Activated CD8-positive, alpha-beta memory T cell treated with anti-CD3 and anti-CD28 coated beads for 36 hours (primary cell): Measurements from ENCODE around the gene RSF1. TPM values are rescaled to one million over a fixed set of nuclear protein-coding genes. Genes with fewer than 3 reads are reported as not detected.
"Not testable (repeated sequence)": the region's sequence is repeated elsewhere in the genome, so short reads cannot be mapped to it uniquely, and the experiment has no call there.

ENCODE experiments used
- CTCF ChIA-PET: fragments of 350-600 bp; sonication (Branson Sonifier 250); formaldehyde crosslinking; loops from one replicate; lab custom pipeline; 2021; ENCODE audit warnings: antibody characterized with exemption; lab: Charles Lee
- POLR2A ChIA-PET: fragments of 350-600 bp; sonication (Branson Sonifier 250); formaldehyde crosslinking; loops from one replicate; lab custom pipeline; 2021; ENCODE audit warnings: antibody characterized with exemption; lab: Charles Lee
- total RNA-seq, 2 experiments: library from RNA; stranded (reverse); gene quantifications; one replicate each; pipeline ENCODE4 v1.2.3, GENCODE V29; 2021

The RSF1 gene
- total RNA-seq, 2 experiments from 2014 or later: 40.5 to 47.6 TPM

GRCh38 chr11:77650123-77650522 is 170.4 kb downstream of the RSF1 start:
- POLR2A ChIA-PET: interaction anchor here (0.5 kb wide), 1 partner anchor 149 kb away, joined by 3 read pairs; no protein-coding TSS in a partner anchor

GRCh38 chr11:77647654-77648305 is 172.7 kb downstream of the RSF1 start:
- CTCF ChIA-PET: no interaction called here
- POLR2A ChIA-PET: no interaction called here

More at GRCh38 chr11:77650123-77650522, 170.4 kb downstream of the RSF1 start:
- CTCF ChIA-PET: no interaction called here

- ChIA-PET CTCF (no interaction called here), POLR2A (no interaction called here)
These were observed 175.6 kb downstream of the RSF1 start for GRCh38 chr11:77644887-77645286.

GRCh38 chr11:77642228-77642627 is 178.3 kb downstream of the RSF1 start:
- ChIA-PET CTCF (no interaction called here), POLR2A (no interaction called here)

- POLR2A ChIA-PET: no interaction called here
- CTCF ChIA-PET: no interaction called here
These were observed 183.0 kb downstream of the RSF1 start, which contains the start of gene CLNS1A for GRCh38 chr11:77637345-77638165. Gene CLNS1A (minus strand): TSS chr11:77637794. CDS start chr11:77637714, 80 bp downstream.

GRCh38 chr11:77636731-77637344 is 183.7 kb downstream of the RSF1 start:
- ChIA-PET POLR2A (no interaction called here), CTCF (no interaction called here)

GRCh38 chr11:77633926-77634325 is 186.6 kb downstream of the RSF1 start:
- POLR2A ChIA-PET: not testable (repeated sequence)
- CTCF ChIA-PET: interaction anchor here (0.6 to 2.2 kb wide), 2 partner anchors 14 to 180 kb away, joined by 3 to 6 read pairs; no protein-coding TSS in a partner anchor

- CTCF ChIA-PET: interaction anchor here (0.6 kb wide), 1 partner anchor 444 kb away, joined by 5 read pairs; no protein-coding TSS in a partner anchor
- POLR2A ChIA-PET: no interaction called here
These were observed 190.3 kb downstream of the RSF1 start for GRCh38 chr11:77630157-77630710.

GRCh38 chr11:77619576-77620198 is 200.8 kb downstream of the RSF1 start:
- CTCF ChIA-PET: interaction anchor here (1.1 to 1.6 kb wide), 5 partner anchors 9 to 30 kb away, joined by 3 to 6 read pairs (median 3); no protein-coding TSS in a partner anchor
- POLR2A ChIA-PET: interaction anchor here (0.7 kb wide), 1 partner anchor 135 kb away, joined by 3 read pairs; no protein-coding TSS in a partner anchor

- ChIA-PET CTCF (interaction anchor here (0.6 to 1.1 kb wide), 2 partner anchors 17 to 30 kb away, joined by 3 to 7 read pairs; no protein-coding TSS in a partner anchor), POLR2A (no interaction called here)
These were observed 202.6 kb downstream of the RSF1 start for GRCh38 chr11:77617892-77618291.

- ChIA-PET CTCF (no interaction called here), POLR2A (no interaction called here)
These were observed 208.6 kb downstream of the RSF1 start for GRCh38 chr11:77611921-77612320.

Other genes with a start within 250 kb of the RSF1 start
- under 1 TPM; 0.46 to 0.55 TPM for gene AQP11, start 230.8 kb downstream of the RSF1 start, total RNA-seq
- 100 to 1,000 TPM; 152 to 173 TPM for gene CLNS1A, start 182.9 kb downstream of the RSF1 start, total RNA-seq
- gene AAMDC, start 422 bp upstream of the RSF1 start, total RNA-seq: 1 to 10 TPM; 2.6 to 3.8 TPM
- 10 to 100 TPM; 48.0 to 49.0 TPM for gene INTS4, start 173.9 kb upstream of the RSF1 start, total RNA-seq
- gene KCTD14, start 202.6 kb upstream of the RSF1 start, total RNA-seq: under 1 TPM in 1 of 2 experiments, not detected in 1; 0.27 TPM
- not detected for gene THRSP, start 243.1 kb upstream of the RSF1 start, total RNA-seq